GM12878 (cell line): Measurements from ENCODE around the gene CCNYL1. TPM values are rescaled to one million over a fixed set of nuclear protein-coding genes. Genes with fewer than 3 reads are reported as not detected.

Experiments used
- ATAC-seq: fragments of 200-7000 bp; cut with Tn5 transposase; 3 replicates; pipeline ENCODE4 v1.9.1; 2020; ENCODE audit warnings: mild to moderate bottlenecking, moderate library complexity
- BruUV-seq: library from RNA; stranded (reverse); fragments of 400-500 nt; replicated peaks from 2 replicates; lab custom pipeline; 2021; lab: Mats Ljungman, UMichigan
- CTCF ChIA-PET: fragments of 300-600 bp; sonication (Branson Sonifier 250); formaldehyde crosslinking; extraction: SDS; loops from one replicate; lab custom pipeline; 2021; ENCODE audit warnings: inconsistent platforms; lab: Yijun Ruan, JAX
- POLR2A ChIA-PET: fragments of 350-600 bp; formaldehyde crosslinking; extraction: SDS; loops from one replicate; lab custom pipeline; 2021; ENCODE audit warnings: inconsistent platforms; lab: Charles Lee
- RAD21 ChIA-PET: fragments of 300-600 bp; sonication (Branson Sonifier 250); formaldehyde crosslinking; loops from one replicate; lab custom pipeline; 2023; ENCODE audit warnings: antibody characterized with exemption; ENCODE audit not compliant: unreplicated experiment; lab: Charles Lee
- SMC1A ChIA-PET: fragments of 300-600 bp; sonication (Branson Sonifier 250); formaldehyde crosslinking; loops from one replicate; lab custom pipeline; 2023; ENCODE audit not compliant: unreplicated experiment, uncharacterized antibody; lab: Charles Lee
- DNase-seq: peaks from one replicate; pipeline ENCODE4 v3.0.0-alpha.2; 2011; ENCODE audit warnings: low read depth, low spot score
- FAIRE-seq: peaks from 3 replicates; lab custom pipeline; 2011; peaks lifted over from hg19 to GRCh38; lab: Jason Lieb, UNC
- H2AFZ ChIP-seq: 2 replicates; pipeline ENCODE4 v1.6.0; 2011; ENCODE audit warnings: low read depth, low read length, control low read depth; ENCODE audit not compliant: control insufficient read depth
- H3K27ac ChIP-seq: 2 replicates; pipeline ENCODE4 v1.5.1; 2011; ENCODE audit warnings: control low read depth; ENCODE audit not compliant: control insufficient read depth, insufficient read depth
- H3K27me3 ChIP-seq, 2 experiments: replicated peaks in 1 of 2; 2 replicates each; pipeline versions ENCODE4 v1.6.0 to v1.6.1; 2011; ENCODE audit warnings: low read length in 1 of 2; ENCODE audit not compliant: control insufficient read depth in 2 of 2, insufficient read depth in 2 of 2
- H3K36me3 ChIP-seq, 2 experiments: 2 replicates each; pipeline ENCODE4 v1.5.1; 2011; ENCODE audit warnings: low read length in 1 of 2; ENCODE audit not compliant: control insufficient read depth in 2 of 2, insufficient read depth in 2 of 2
- H3K4me1 ChIP-seq: 2 replicates; pipeline ENCODE4 v1.6.1; 2011; ENCODE audit warnings: mild to moderate bottlenecking, low read length, moderate library complexity, mixed read lengths; ENCODE audit not compliant: control insufficient read depth, insufficient read depth
- H3K4me2 ChIP-seq: 2 replicates; pipeline ENCODE4 v1.6.0; 2011; ENCODE audit warnings: control low read depth; ENCODE audit not compliant: control insufficient read depth, insufficient read depth
- H3K4me3 ChIP-seq: fragments of 200-600 bp; sonication (generic); 2 replicates; pipeline ENCODE4 v1.5.1; 2016
- H3K79me2 ChIP-seq: 2 replicates; pipeline ENCODE4 v1.6.0; 2011; ENCODE audit warnings: low read length; ENCODE audit not compliant: control insufficient read depth, insufficient read depth
- H3K9ac ChIP-seq: 2 replicates; pipeline ENCODE4 v1.8.0; 2011; ENCODE audit warnings: low read length, control low read depth, mixed read lengths; ENCODE audit not compliant: control insufficient read depth, insufficient read depth
- H3K9me3 ChIP-seq: replicated peaks from 3 replicates; pipeline ENCODE4 v1.5.1; 2011; ENCODE audit warnings: mild to moderate bottlenecking, low read length; ENCODE audit not compliant: control insufficient read depth, insufficient read depth
- H4K20me1 ChIP-seq: 2 replicates; pipeline ENCODE4 v1.6.0; 2011; ENCODE audit not compliant: control insufficient read depth, insufficient read depth
- BCL11A ChIP-seq: IDR thresholded peaks from 2 replicates; pipeline ENCODE4 v1.6.1; 2011; ENCODE audit warnings: low read depth, low read length
- BHLHE40 ChIP-seq, 2 experiments: fragments of 450-650 bp in 1 of 2; IDR thresholded peaks; 2 replicates each; pipeline ENCODE4 v1.6.1; 2011 to 2017; ENCODE audit warnings: low read depth in 2 of 2, borderline replicate concordance in 1 of 2, improper control_type of control experiment in 1 of 2, low read length in 1 of 2, mild to moderate bottlenecking in 1 of 2
- BRCA1 ChIP-seq: IDR thresholded peaks from 2 replicates; pipeline ENCODE4 v1.6.1; 2011; ENCODE audit warnings: low read depth, low read length, improper control_type of control experiment
- EED ChIP-seq: sonication (generic); IDR thresholded peaks from 2 replicates; pipeline ENCODE4 v1.6.1; 2016; ENCODE audit warnings: antibody characterized with exemption, low read depth
- FOS ChIP-seq: IDR thresholded peaks from 3 replicates; pipeline ENCODE4 v1.6.1; 2011; ENCODE audit warnings: borderline replicate concordance; ENCODE audit not compliant: insufficient read length; ENCODE audit errors: extremely low read depth
- HDAC6 ChIP-seq: fragments of 200-600 bp; sonication (generic); IDR thresholded peaks from one replicate; pipeline ENCODE4 v1.8.0; 2017; ENCODE audit warnings: antibody characterized with exemption; ENCODE audit not compliant: unreplicated experiment
- NR2C2 ChIP-seq: IDR thresholded peaks from 2 replicates; pipeline ENCODE4 v1.6.1; 2011; ENCODE audit warnings: borderline replicate concordance, low read depth; ENCODE audit not compliant: control insufficient read depth, insufficient read length
- WGBS: methylation state at CpG from one replicate; pipeline ENCODE4 v1.1.6; 2016; ENCODE audit warnings: low lambda C conversion rate; ENCODE audit not compliant: insufficient replicate concordance, insufficient coverage; ENCODE audit errors: missing lambda C conversion rate; 5-methylcytosine and 5-hydroxymethylcytosine counted together
- in situ Hi-C: fragments of 300-500 bp; cut with MboI; formaldehyde crosslinking; loops from 9 replicates; pipeline ENCODE4 v1.14.3; 2018; ENCODE audit warnings: mixed read lengths
- intact Hi-C: fragments of 100-400 bp; cut with micrococcal nuclease; formaldehyde crosslinking; loops from one replicate; pipeline ENCODE4 v1.14.2; 2022; ENCODE audit not compliant: unreplicated experiment
- polyA plus RNA-seq, 11 experiments: library from polyadenylated mRNA; depleted of rRNA in 4 of 11; unstranded in 6 of 11; stranded (reverse) in 5 of 11; fragments of >200 nt; fragmentation: Nextera tagmentation in 4 of 11; fragmentation: Illumina TruSeq in 1 of 11; extraction: Ambion mirVana in 4 of 11; extraction: Trizol in 1 of 11; gene quantifications; 1 replicate in 1 of 11; 2 replicates in 10 of 11; pipeline versions ENCODE4 v1.2.1 to v1.2.3, GENCODE V29; 2011 to 2016; ENCODE audit warnings: inconsistent platforms in 2 of 11, missing spikeins in 2 of 11, low read depth in 1 of 11
- small RNA-seq: library from RNA; depleted of rRNA; stranded (forward); fragments of <200 nt; gene quantifications from one replicate; pipeline ENCODE3, GENCODE V24; 2014
- total RNA-seq, 4 experiments: library from RNA; depleted of rRNA in 3 of 4; stranded (reverse); fragments of >200 nt in 3 of 4; fragmentation: Illumina TruSeq in 1 of 4; extraction: Trizol in 1 of 4; gene quantifications; 2 replicates each; pipeline versions ENCODE4 v1.2.1 to v1.2.3, GENCODE V29; 2013 to 2021
- TF ChIP-seq, protein P1 (sequence below): fragments of 450-650 bp; IDR thresholded peaks from 2 replicates; pipeline ENCODE4 v1.6.1; 2017; ENCODE audit warnings: mild to moderate bottlenecking, moderate library complexity

Gene CCNYL1
- total and polyA plus RNA-seq, 10 of the 15 experiments (the other 5 are each of a cell fraction or from before 2014, with no cell fraction given): 1.8 to 12.3 (median 5.9) TPM

DNA sequence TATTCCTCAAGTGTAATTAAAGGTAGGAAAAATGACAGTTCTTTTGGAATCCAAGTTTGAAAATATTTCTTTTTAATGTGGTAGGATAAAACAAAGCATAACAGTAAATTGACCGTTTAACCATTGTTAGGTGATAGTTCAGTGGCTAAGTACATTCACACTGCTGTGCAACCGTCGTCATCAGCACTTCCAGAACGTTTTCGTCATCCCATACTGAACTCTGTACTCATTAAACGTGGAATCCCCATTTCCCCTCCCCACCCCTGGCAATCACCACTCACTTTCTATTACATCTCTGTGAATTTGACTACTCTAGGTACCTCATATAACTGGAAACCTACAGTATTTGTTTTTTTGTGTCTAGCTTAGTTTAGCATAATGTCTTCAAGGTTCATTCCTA lies 91.2 kb downstream of the CCNYL1 start:
- Histone ChIP-seq H3K9ac (no peak overlapping the region), H2AFZ (no peak overlapping the region), H4K20me1 (no peaks in the 10 kb centered on the region), H3K4me1 (no peaks in the 10 kb centered on the region), H3K4me3 (no peak overlapping the region)
- BruUV-seq: no TSS peak
- 45% methylated on average over 6 of the region's 6 CpGs for WGBS
- TF ChIP-seq, protein P1, sequence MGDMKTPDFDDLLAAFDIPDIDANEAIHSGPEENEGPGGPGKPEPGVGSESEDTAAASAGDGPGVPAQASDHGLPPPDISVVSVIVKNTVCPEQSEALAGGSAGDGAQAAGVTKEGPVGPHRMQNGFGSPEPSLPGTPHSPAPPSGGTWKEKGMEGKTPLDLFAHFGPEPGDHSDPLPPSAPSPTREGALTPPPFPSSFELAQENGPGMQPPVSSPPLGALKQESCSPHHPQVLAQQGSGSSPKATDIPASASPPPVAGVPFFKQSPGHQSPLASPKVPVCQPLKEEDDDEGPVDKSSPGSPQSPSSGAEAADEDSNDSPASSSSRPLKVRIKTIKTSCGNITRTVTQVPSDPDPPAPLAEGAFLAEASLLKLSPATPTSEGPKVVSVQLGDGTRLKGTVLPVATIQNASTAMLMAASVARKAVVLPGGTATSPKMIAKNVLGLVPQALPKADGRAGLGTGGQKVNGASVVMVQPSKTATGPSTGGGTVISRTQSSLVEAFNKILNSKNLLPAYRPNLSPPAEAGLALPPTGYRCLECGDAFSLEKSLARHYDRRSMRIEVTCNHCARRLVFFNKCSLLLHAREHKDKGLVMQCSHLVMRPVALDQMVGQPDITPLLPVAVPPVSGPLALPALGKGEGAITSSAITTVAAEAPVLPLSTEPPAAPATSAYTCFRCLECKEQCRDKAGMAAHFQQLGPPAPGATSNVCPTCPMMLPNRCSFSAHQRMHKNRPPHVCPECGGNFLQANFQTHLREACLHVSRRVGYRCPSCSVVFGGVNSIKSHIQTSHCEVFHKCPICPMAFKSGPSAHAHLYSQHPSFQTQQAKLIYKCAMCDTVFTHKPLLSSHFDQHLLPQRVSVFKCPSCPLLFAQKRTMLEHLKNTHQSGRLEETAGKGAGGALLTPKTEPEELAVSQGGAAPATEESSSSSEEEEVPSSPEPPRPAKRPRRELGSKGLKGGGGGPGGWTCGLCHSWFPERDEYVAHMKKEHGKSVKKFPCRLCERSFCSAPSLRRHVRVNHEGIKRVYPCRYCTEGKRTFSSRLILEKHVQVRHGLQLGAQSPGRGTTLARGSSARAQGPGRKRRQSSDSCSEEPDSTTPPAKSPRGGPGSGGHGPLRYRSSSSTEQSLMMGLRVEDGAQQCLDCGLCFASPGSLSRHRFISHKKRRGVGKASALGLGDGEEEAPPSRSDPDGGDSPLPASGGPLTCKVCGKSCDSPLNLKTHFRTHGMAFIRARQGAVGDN: no peak
- no peak for TF ChIP-seq NR2C2
- no peak for TF ChIP-seq BHLHE40 (IDR thresholded peaks at IDR 0.05; ENCODE audit: borderline replicate concordance in 1 of 2, low read depth in 2 of 2, low read length in 1 of 2)
- no peak for TF ChIP-seq BCL11A
- TF ChIP-seq EED: no peak
- no peak for TF ChIP-seq BRCA1
- TF ChIP-seq HDAC6: no peak
- TF ChIP-seq FOS: no peak
- TF ChIP-seq, all 136 proteins: peak for 0
- intact Hi-C loops: no loop called here
- ATAC-seq: no peak
- POLR2A ChIA-PET: no interaction called here
- in situ Hi-C loops: no loop called here
- H3K4me2 ChIP-seq: no peak overlapping the region
- RAD21 ChIA-PET: no interaction called here
- no peaks in the 10 kb centered on the region for H3K36me3 ChIP-seq
- H3K79me2 ChIP-seq: no peaks in the 10 kb centered on the region
- no peak for FAIRE-seq
- H3K27me3 ChIP-seq: no peaks in the 10 kb centered on the region
- H3K27ac ChIP-seq: no peak overlapping the region
- H3K9me3 ChIP-seq: no peaks in the 10 kb centered on the region
- no peak for DNase-seq
- SMC1A ChIA-PET: no interaction called here
- CTCF ChIA-PET: interaction anchor here (0.6 kb wide), 1 partner anchor 43 kb away, joined by 3 read pairs; no protein-coding TSS in a partner anchor

Small RNA genes within 50 kb of the gene (small RNA-seq; reads per million reads assigned to genes)
- not detected for gene RF00019
- gene RNU6-664P: not detected

Other genes starting within 250 kb of the CCNYL1 start
- 40.4 and 40.8 TPM in 2 replicates for gene CREB1, start 181.7 kb upstream of the CCNYL1 start, total RNA-seq (2014; rRNA removed)
- 35.7 and 36.0 TPM in 2 replicates for gene CREB1, start 181.7 kb upstream of the CCNYL1 start, total RNA-seq (2014; rRNA removed; fragmentation: Illumina TruSeq; extraction: Trizol)
- 66.8 and 69.7 TPM in 2 replicates for gene CREB1, start 181.7 kb upstream of the CCNYL1 start, total RNA-seq (2021)
- 58.1 and 76.9 TPM in 2 replicates for gene CREB1, start 181.7 kb upstream of the CCNYL1 start, polyA plus RNA-seq (2011; rRNA removed)
- gene CREB1, start 181.7 kb upstream of the CCNYL1 start, polyA plus RNA-seq (2014; fragmentation: Illumina TruSeq; extraction: Trizol): 63.5 and 76.6 TPM in 2 replicates
- 10 to 100 TPM; 13.4 to 22.2 TPM for gene CREB1, start 181.7 kb upstream of the CCNYL1 start, polyA plus RNA-seq (2014; fragmentation: Nextera tagmentation; extraction: Ambion mirVana)
- 33.2 and 35.5 TPM in 2 replicates for gene CREB1, start 181.7 kb upstream of the CCNYL1 start, polyA plus RNA-seq (2014; rRNA removed)
- gene CREB1, start 181.7 kb upstream of the CCNYL1 start, polyA plus RNA-seq (2016; fragmentation: Nextera tagmentation; extraction: Ambion mirVana): 10 to 100 TPM; 38.6 to 44.2 TPM
- 25.6 and 42.9 TPM in 2 replicates for gene METTL21A, start 86.2 kb upstream of the CCNYL1 start, total RNA-seq (2014; rRNA removed)
- 31.3 and 32.8 TPM in 2 replicates for gene METTL21A, start 86.2 kb upstream of the CCNYL1 start, total RNA-seq (2014; rRNA removed; fragmentation: Illumina TruSeq; extraction: Trizol)
- gene METTL21A, start 86.2 kb upstream of the CCNYL1 start, total RNA-seq (2021): 20.2 and 22.6 TPM in 2 replicates
- 32.8 and 43.6 TPM in 2 replicates for gene METTL21A, start 86.2 kb upstream of the CCNYL1 start, polyA plus RNA-seq (2011; rRNA removed)
- 24.0 and 26.0 TPM in 2 replicates for gene METTL21A, start 86.2 kb upstream of the CCNYL1 start, polyA plus RNA-seq (2014; fragmentation: Illumina TruSeq; extraction: Trizol)
- 10 to 100 TPM in 1 of 2 experiments, 1 to 10 TPM in 1; 6.8 to 13.9 TPM for gene METTL21A, start 86.2 kb upstream of the CCNYL1 start, polyA plus RNA-seq (2014; fragmentation: Nextera tagmentation; extraction: Ambion mirVana)
- gene METTL21A, start 86.2 kb upstream of the CCNYL1 start, polyA plus RNA-seq (2014; rRNA removed): 29.5 and 34.1 TPM in 2 replicates
- gene METTL21A, start 86.2 kb upstream of the CCNYL1 start, polyA plus RNA-seq (2016; fragmentation: Nextera tagmentation; extraction: Ambion mirVana): 10 to 100 TPM; 39.1 to 41.7 TPM
- gene FZD5, start 58.3 kb downstream of the CCNYL1 start, total RNA-seq (2014; rRNA removed): 1.2 and 1.5 TPM in 2 replicates
- 0.81 and 0.83 TPM in 2 replicates for gene FZD5, start 58.3 kb downstream of the CCNYL1 start, total RNA-seq (2014; rRNA removed; fragmentation: Illumina TruSeq; extraction: Trizol)
- 2.4 and 2.6 TPM in 2 replicates for gene FZD5, start 58.3 kb downstream of the CCNYL1 start, total RNA-seq (2021)
- gene FZD5, start 58.3 kb downstream of the CCNYL1 start, polyA plus RNA-seq (2011; rRNA removed): 0.78 and 0.80 TPM in 2 replicates
- gene FZD5, start 58.3 kb downstream of the CCNYL1 start, polyA plus RNA-seq (2014; fragmentation: Illumina TruSeq; extraction: Trizol): 0.72 and 0.89 TPM in 2 replicates
- gene FZD5, start 58.3 kb downstream of the CCNYL1 start, polyA plus RNA-seq (2014; fragmentation: Nextera tagmentation; extraction: Ambion mirVana): under 1 TPM; 0.40 to 0.53 TPM
- 0.88 TPM in 2 replicates for gene FZD5, start 58.3 kb downstream of the CCNYL1 start, polyA plus RNA-seq (2014; rRNA removed)
- 1 to 10 TPM in 1 of 2 experiments, under 1 TPM in 1; 0.88 to 1.2 TPM for gene FZD5, start 58.3 kb downstream of the CCNYL1 start, polyA plus RNA-seq (2016; fragmentation: Nextera tagmentation; extraction: Ambion mirVana)